Uterus (tissue), 2 donors: ENCODE data around the gene FKBP4.

ENCODE experiments used
- POLR2A ChIP-seq, 2 donors: fragments of 450-650 bp; IDR thresholded peaks; one replicate each; pipeline ENCODE4 v1.6.1; 2016; ENCODE audit warnings: antibody characterized with exemption in 2 of 2, mild to moderate bottlenecking in 1 of 2, moderate library complexity in 1 of 2
- TF ChIP-seq, protein P1 (sequence below), 4 experiments: fragments of 200-600 bp in 2 of 4; fragments of 450-650 bp in 2 of 4; sonication (generic) in 2 of 4; IDR thresholded peaks; one replicate each; pipeline ENCODE4 v1.5.1; 2016 to 2019; ENCODE audit warnings: antibody characterized with exemption in 4 of 4, mild to moderate bottlenecking in 2 of 4, moderate library complexity in 1 of 4

DNA sequence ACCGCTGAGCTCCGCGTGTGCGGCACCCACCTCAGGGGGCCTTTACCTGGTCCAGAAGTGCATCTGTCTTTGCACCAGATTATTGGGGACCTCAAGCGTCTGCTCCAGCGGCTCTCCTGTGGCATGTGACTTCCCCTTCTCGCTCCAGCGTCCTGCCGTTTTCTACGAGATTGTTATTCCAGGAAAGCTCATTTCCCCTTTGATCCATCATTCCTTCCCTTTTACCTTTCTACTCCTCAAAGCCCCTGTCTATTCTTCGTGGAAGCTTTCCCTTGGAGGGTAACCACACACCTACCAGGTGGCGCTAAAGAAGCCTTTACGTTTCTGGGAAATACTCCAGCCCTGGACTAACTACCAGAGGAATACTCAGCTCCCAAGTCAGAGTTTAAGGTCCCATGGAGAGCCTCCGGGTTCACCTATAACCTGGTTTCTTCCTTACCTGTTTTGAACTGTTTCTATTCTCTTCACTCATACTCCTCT lies 1.5 kb downstream of the FKBP4 start:
- TF ChIP-seq, protein P1, sequence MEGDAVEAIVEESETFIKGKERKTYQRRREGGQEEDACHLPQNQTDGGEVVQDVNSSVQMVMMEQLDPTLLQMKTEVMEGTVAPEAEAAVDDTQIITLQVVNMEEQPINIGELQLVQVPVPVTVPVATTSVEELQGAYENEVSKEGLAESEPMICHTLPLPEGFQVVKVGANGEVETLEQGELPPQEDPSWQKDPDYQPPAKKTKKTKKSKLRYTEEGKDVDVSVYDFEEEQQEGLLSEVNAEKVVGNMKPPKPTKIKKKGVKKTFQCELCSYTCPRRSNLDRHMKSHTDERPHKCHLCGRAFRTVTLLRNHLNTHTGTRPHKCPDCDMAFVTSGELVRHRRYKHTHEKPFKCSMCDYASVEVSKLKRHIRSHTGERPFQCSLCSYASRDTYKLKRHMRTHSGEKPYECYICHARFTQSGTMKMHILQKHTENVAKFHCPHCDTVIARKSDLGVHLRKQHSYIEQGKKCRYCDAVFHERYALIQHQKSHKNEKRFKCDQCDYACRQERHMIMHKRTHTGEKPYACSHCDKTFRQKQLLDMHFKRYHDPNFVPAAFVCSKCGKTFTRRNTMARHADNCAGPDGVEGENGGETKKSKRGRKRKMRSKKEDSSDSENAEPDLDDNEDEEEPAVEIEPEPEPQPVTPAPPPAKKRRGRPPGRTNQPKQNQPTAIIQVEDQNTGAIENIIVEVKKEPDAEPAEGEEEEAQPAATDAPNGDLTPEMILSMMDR (IDR thresholded peaks at IDR 0.05) = no peak
- TF ChIP-seq POLR2A (IDR thresholded peaks at IDR 0.05) = no peak
